IMR-90 (cell line): ENCODE measurements around the gene MIB1.

Experiments used
- BHLHE40 ChIP-seq: fragments of 150-350 bp; IDR thresholded peaks from 2 replicates; pipeline ENCODE4 v1.6.1; 2016; ENCODE audit warnings: mild to moderate bottlenecking, low read depth, low read length
- CEBPB ChIP-seq: IDR thresholded peaks from 2 replicates; pipeline ENCODE4 v1.6.1; 2012; ENCODE audit warnings: low read depth, low read length, improper control_type of control experiment
- CHD1 ChIP-seq: IDR thresholded peaks from 2 replicates; pipeline ENCODE4 v1.6.1; 2012; ENCODE audit warnings: low read depth, low read length, improper control_type of control experiment
- FOS ChIP-seq: fragments of 150-350 bp; IDR thresholded peaks from 2 replicates; pipeline ENCODE4 v1.6.1; 2016; ENCODE audit warnings: low read depth, low read length
- MAFK ChIP-seq: IDR thresholded peaks from 2 replicates; pipeline ENCODE4 v1.6.1; 2012; ENCODE audit warnings: low read depth, low read length, improper control_type of control experiment
- MAZ ChIP-seq: IDR thresholded peaks from 2 replicates; pipeline ENCODE4 v1.6.1; 2012; ENCODE audit warnings: low read depth, mild to moderate bottlenecking, low read length, improper control_type of control experiment, moderate library complexity, borderline replicate concordance
- NFE2L2 ChIP-seq: fragments of 150-350 bp; IDR thresholded peaks from 2 replicates; pipeline ENCODE4 v1.6.1; 2016; ENCODE audit warnings: low read depth, mild to moderate bottlenecking, low read length
- POLR2A ChIP-seq: IDR thresholded peaks from 2 replicates; pipeline ENCODE4 v1.6.1; 2012; ENCODE audit warnings: mild to moderate bottlenecking, low read depth, low read length
- RAD21 ChIP-seq: IDR thresholded peaks from 2 replicates; pipeline ENCODE4 v1.6.1; 2012; ENCODE audit warnings: low read length, improper control_type of control experiment
- RFX5 ChIP-seq: IDR thresholded peaks from 2 replicates; pipeline ENCODE4 v1.8.0; 2012; ENCODE audit warnings: low read depth, mild to moderate bottlenecking, low read length, moderate library complexity
- TF ChIP-seq, protein P1 (sequence below): conservative IDR thresholded peaks from 2 replicates; pipeline ENCODE4 v1.5.1; 2012; ENCODE audit warnings: mild to moderate bottlenecking, low read depth, low read length, improper control_type of control experiment
- TF ChIP-seq, protein P2 (sequence below): fragments of 150-350 bp; IDR thresholded peaks from 2 replicates; pipeline ENCODE4 v1.6.1; 2017; ENCODE audit warnings: mild to moderate bottlenecking, antibody characterized with exemption, low read length, low read depth

DNA sequence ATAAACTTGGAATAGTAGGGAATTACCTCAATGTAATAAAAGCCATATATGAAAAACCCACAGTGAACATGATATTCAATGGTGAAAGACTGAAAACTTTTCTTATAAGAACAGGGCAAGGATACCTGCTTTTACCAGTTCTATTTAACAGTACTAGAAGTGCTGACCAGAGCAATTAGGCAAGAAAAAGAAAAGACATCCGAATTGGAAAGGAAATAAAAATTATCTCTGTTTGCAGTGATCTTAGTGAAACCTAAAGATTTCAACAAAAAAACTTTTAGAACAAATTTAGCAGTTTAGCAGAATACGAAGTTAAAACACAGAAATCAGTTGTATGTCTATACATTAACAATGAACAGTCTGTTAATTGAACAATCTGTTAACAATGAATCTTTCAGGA lies 69.1 kb downstream of the MIB1 start:
- TF ChIP-seq, protein P1, sequence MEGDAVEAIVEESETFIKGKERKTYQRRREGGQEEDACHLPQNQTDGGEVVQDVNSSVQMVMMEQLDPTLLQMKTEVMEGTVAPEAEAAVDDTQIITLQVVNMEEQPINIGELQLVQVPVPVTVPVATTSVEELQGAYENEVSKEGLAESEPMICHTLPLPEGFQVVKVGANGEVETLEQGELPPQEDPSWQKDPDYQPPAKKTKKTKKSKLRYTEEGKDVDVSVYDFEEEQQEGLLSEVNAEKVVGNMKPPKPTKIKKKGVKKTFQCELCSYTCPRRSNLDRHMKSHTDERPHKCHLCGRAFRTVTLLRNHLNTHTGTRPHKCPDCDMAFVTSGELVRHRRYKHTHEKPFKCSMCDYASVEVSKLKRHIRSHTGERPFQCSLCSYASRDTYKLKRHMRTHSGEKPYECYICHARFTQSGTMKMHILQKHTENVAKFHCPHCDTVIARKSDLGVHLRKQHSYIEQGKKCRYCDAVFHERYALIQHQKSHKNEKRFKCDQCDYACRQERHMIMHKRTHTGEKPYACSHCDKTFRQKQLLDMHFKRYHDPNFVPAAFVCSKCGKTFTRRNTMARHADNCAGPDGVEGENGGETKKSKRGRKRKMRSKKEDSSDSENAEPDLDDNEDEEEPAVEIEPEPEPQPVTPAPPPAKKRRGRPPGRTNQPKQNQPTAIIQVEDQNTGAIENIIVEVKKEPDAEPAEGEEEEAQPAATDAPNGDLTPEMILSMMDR, result no peak
- TF ChIP-seq BHLHE40 (no peak), RAD21 (no peak), POLR2A (no peak), NFE2L2 (no peak), CEBPB (no peak), MAFK (no peak), FOS (no peak), CHD1 (no peak), RFX5 (no peak), MAZ (no peak)
- TF ChIP-seq, protein P2, sequence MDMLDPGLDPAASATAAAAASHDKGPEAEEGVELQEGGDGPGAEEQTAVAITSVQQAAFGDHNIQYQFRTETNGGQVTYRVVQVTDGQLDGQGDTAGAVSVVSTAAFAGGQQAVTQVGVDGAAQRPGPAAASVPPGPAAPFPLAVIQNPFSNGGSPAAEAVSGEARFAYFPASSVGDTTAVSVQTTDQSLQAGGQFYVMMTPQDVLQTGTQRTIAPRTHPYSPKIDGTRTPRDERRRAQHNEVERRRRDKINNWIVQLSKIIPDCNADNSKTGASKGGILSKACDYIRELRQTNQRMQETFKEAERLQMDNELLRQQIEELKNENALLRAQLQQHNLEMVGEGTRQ, result no peak
